ENCODE measurements around the gene BCAS3.
"Not testable (repeated sequence)": the region's sequence is repeated elsewhere in the genome, so short reads cannot be mapped to it uniquely, and the experiment has no call there.

BCAS3 gene

GRCh38 chr17:60677308-60678117, at the start of gene BCAS3:
Gene BCAS3, plus strand, starts transcription at chr17:60677851.
- DNase-seq, result peak; percentile 96

- no peak for DNase-seq
These were observed 49.3 kb upstream of the BCAS3 start for GRCh38 chr17:60628252-60628889.

- no peak for DNase-seq
These were observed 48.5 kb upstream of the BCAS3 start for GRCh38 chr17:60629120-60629519.

- no peak for DNase-seq
These were observed 47.3 kb upstream of the BCAS3 start for GRCh38 chr17:60630352-60630751.

- no peak for DNase-seq
These were observed 46.5 kb upstream of the BCAS3 start for GRCh38 chr17:60631119-60631518.

GRCh38 chr17:60637683-60638082, 40.0 kb upstream of the BCAS3 start:
- no peak for DNase-seq

GRCh38 chr17:60639019-60639330, 38.7 kb upstream of the BCAS3 start:
- no peak for DNase-seq

- no peak for DNase-seq
These were observed 37.1 kb upstream of the BCAS3 start for GRCh38 chr17:60640503-60640902.

- DNase-seq, result no peak
These were observed 36.5 kb upstream of the BCAS3 start for GRCh38 chr17:60641126-60641525.

- DNase-seq, result peak; percentile 5 to 28
These were observed 35.8 kb upstream of the BCAS3 start for GRCh38 chr17:60641810-60642220.

- no peak for DNase-seq
These were observed 31.6 kb upstream of the BCAS3 start for GRCh38 chr17:60645918-60646523.

GRCh38 chr17:60646701-60647100, 30.9 kb upstream of the BCAS3 start:
- no peak for DNase-seq

- no peak for DNase-seq
These were observed 29.9 kb upstream of the BCAS3 start for GRCh38 chr17:60647705-60648104.

- DNase-seq, result no peak
These were observed 25.0 kb upstream of the BCAS3 start for GRCh38 chr17:60652454-60653247.

GRCh38 chr17:60653569-60653968, 24.1 kb upstream of the BCAS3 start:
- DNase-seq, result no peak

GRCh38 chr17:60656499-60656898, 21.2 kb upstream of the BCAS3 start:
- DNase-seq, result no peak

- no peak for DNase-seq
These were observed 18.5 kb upstream of the BCAS3 start for GRCh38 chr17:60659156-60659555.

GRCh38 chr17:60661489-60661888, 16.2 kb upstream of the BCAS3 start:
- DNase-seq, result no peak

GRCh38 chr17:60664022-60664421, 13.6 kb upstream of the BCAS3 start:
- no peak for DNase-seq

GRCh38 chr17:60665602-60666001, 12.0 kb upstream of the BCAS3 start:
- no peak for DNase-seq

GRCh38 chr17:60668741-60669140, 8.9 kb upstream of the BCAS3 start:
- not testable (repeated sequence) for DNase-seq

- no peak for DNase-seq
These were observed 6.2 kb upstream of the BCAS3 start for GRCh38 chr17:60671482-60671881.

- not testable (repeated sequence) for DNase-seq
These were observed 3.0 kb upstream of the BCAS3 start for GRCh38 chr17:60674637-60675036.

Data from activated CD4-positive, alpha-beta T cell treated with anti-CD3 and anti-CD28 coated beads, Interleukin-2, amount 50 U/mL, for 4 hours (primary cell).